CD4-positive, alpha-beta T cell (primary cell): ENCODE data around the gene AVPR2. TPM values are rescaled to one million over a fixed set of nuclear protein-coding genes. Genes with fewer than 3 reads are reported as not detected.

ENCODE experiments used
- ATAC-seq: fragments of 200-7000 bp; cut with Tn5 transposase; one replicate; pipeline ENCODE4 v1.10.0; 2022; ENCODE audit warnings: mild to moderate bottlenecking; ENCODE audit not compliant: poor library complexity
- CTCF ChIA-PET: fragments of 350-600 bp; sonication (Branson Sonifier 250); formaldehyde crosslinking; loops from one replicate; lab custom pipeline; 2021; ENCODE audit warnings: antibody characterized with exemption, inconsistent platforms; lab: Charles Lee
- POLR2A ChIA-PET: fragments of 350-600 bp; sonication (Branson Sonifier 250); formaldehyde crosslinking; loops from one replicate; lab custom pipeline; 2021; ENCODE audit warnings: antibody characterized with exemption, inconsistent platforms; lab: Charles Lee
- DNase-seq, 14 experiments: peaks; one replicate each; pipeline ENCODE4 v3.0.0-alpha.2; 2013 to 2020; ENCODE audit warnings: mixed read lengths in 2 of 14
- H3K27ac ChIP-seq, 2 donors: one replicate each; pipeline versions ENCODE4 v1.5.1 to v1.7.0; 2013; ENCODE audit warnings: low read length in 2 of 2, low read depth in 1 of 2, mild to moderate bottlenecking in 1 of 2
- H3K27me3 ChIP-seq, 2 experiments: 1 replicate in 1 of 2; 2 replicates in 1 of 2; pipeline versions ENCODE4 v1.6.1 to v1.7.0; 2013; ENCODE audit warnings: low read length in 2 of 2, control low read depth in 1 of 2, mild to moderate bottlenecking in 1 of 2, moderate library complexity in 1 of 2; ENCODE audit not compliant: insufficient read depth in 2 of 2, control insufficient read depth in 1 of 2
- H3K36me3 ChIP-seq: one replicate; pipeline ENCODE4 v1.6.1; 2013; ENCODE audit warnings: low read length, control low read depth; ENCODE audit not compliant: insufficient read depth
- H3K4me1 ChIP-seq: one replicate; pipeline ENCODE4 v1.6.1; 2013; ENCODE audit warnings: low read length, control low read depth; ENCODE audit not compliant: insufficient read depth
- H3K4me3 ChIP-seq: one replicate; pipeline ENCODE4 v1.5.1; 2013; ENCODE audit warnings: mild to moderate bottlenecking, low read length, moderate library complexity
- H3K9me3 ChIP-seq, 2 experiments: 1 replicate in 1 of 2; 2 replicates in 1 of 2; pipeline versions ENCODE4 v1.6.1 to v1.7.0; 2013; ENCODE audit warnings: low read length in 2 of 2, mild to moderate bottlenecking in 2 of 2, control low read depth in 1 of 2, moderate library complexity in 1 of 2; ENCODE audit not compliant: control insufficient read depth in 1 of 2, insufficient read depth in 1 of 2
- H3K27ac Mint-ChIP-seq: one replicate; pipeline ENCODE4 v1.8.0; 2020; ENCODE audit warnings: mixed read lengths
- H3K27me3 Mint-ChIP-seq: one replicate; pipeline ENCODE4 v1.8.0; 2021; ENCODE audit warnings: mixed read lengths
- H3K36me3 Mint-ChIP-seq: one replicate; pipeline ENCODE4 v1.8.0; 2021; ENCODE audit warnings: low read depth, mixed read lengths
- H3K4me1 Mint-ChIP-seq: one replicate; pipeline ENCODE4 v1.8.0; 2021; ENCODE audit warnings: low read depth, mixed read lengths
- H3K4me3 Mint-ChIP-seq: one replicate; pipeline ENCODE4 v1.8.0; 2020; ENCODE audit warnings: mild to moderate bottlenecking, mixed read lengths
- H3K9me3 Mint-ChIP-seq: one replicate; pipeline ENCODE4 v1.8.0; 2020; ENCODE audit warnings: mixed read lengths
- intact Hi-C, 2 experiments: fragments of 100-400 bp; cut with DNase I in 1 of 2; cut with micrococcal nuclease in 1 of 2; formaldehyde crosslinking; loops; one replicate each; pipeline versions ENCODE4 v1.15.1 to v1.9.0; 2023 to 2025; cut with DNase I, micrococcal nuclease
- total RNA-seq, 174 experiments: library from RNA in 2 of 174; stranded (reverse) in 2 of 174; gene quantifications; one replicate each; pipeline ENCODE4 v1.2.3 and lab custom pipeline; 2021 to 2026
- TF ChIP-seq, protein P1 (sequence below): fragments of 200-600 bp; IDR thresholded peaks from one replicate; pipeline ENCODE4 v1.8.0; 2022; ENCODE audit warnings: antibody characterized with exemption, mild to moderate bottlenecking

The AVPR2 gene
- total RNA-seq, 2 experiments from 2014 or later = not detected

DNA sequence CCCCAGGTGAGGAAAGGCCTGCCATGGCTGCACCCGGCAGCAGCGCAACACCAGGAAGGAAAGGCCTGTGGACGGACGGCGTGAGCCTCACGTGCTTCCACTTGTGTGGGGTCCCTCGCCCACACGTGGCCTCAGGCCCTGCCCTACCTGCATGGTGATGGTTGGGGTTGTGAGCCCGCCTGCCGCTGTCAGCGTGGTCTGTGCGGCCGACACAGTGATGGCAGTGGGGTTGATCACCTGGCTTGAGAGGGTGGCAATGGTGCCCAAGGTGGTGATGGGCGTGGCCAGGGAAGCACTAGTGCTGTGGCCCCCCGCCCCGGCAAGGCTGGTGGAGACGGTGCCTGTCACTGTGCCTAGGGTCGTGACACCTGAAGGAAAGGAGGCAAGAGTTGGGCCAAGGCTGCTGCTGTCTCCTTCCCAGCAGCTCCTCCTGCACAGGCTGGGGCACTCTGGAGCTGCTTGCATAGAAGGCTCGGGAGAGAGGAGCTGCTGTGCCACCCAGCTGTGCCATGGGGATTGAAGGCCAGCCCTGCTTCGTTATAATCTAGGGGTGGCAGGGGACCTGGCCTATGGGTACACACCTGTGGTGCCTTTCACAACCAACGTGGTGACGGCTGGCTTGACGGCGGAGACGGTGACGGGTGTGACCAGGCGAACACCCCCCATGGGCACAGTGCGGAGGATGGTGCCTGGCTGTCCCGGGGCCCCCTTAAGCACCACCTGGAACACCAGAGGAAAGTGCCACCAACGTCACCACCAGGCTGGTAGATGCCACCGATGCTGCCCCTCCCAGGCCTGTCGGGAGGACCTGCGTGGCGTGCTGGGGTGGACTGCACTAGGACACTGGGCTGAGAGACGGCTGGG lies 51.8 kb downstream of the AVPR2 start:
- TF ChIP-seq, protein P1, sequence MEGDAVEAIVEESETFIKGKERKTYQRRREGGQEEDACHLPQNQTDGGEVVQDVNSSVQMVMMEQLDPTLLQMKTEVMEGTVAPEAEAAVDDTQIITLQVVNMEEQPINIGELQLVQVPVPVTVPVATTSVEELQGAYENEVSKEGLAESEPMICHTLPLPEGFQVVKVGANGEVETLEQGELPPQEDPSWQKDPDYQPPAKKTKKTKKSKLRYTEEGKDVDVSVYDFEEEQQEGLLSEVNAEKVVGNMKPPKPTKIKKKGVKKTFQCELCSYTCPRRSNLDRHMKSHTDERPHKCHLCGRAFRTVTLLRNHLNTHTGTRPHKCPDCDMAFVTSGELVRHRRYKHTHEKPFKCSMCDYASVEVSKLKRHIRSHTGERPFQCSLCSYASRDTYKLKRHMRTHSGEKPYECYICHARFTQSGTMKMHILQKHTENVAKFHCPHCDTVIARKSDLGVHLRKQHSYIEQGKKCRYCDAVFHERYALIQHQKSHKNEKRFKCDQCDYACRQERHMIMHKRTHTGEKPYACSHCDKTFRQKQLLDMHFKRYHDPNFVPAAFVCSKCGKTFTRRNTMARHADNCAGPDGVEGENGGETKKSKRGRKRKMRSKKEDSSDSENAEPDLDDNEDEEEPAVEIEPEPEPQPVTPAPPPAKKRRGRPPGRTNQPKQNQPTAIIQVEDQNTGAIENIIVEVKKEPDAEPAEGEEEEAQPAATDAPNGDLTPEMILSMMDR = no peak
- ChIA-PET POLR2A (no interaction called here), CTCF (no interaction called here)
- H3K27me3 Mint-ChIP-seq = no peaks in the 10 kb centered on the region
- no peaks in the 10 kb centered on the region for H3K9me3 ChIP-seq
- ATAC-seq (no peak), DNase-seq (no peak)
- peaks cover 4% of the 10 kb centered on the region for H3K4me1 Mint-ChIP-seq
- H3K27me3 ChIP-seq = no peaks in the 10 kb centered on the region
- peaks cover 9% of the 10 kb centered on the region for H3K4me1 ChIP-seq
- no peak overlapping the region for H3K4me3 Mint-ChIP-seq
- H3K27ac Mint-ChIP-seq = no peak overlapping the region
- peaks cover 91% of the 10 kb centered on the region for H3K36me3 ChIP-seq
- intact Hi-C loops = no loop called here
- H3K36me3 Mint-ChIP-seq = peaks cover 52% of the 10 kb centered on the region
- H3K4me3 ChIP-seq = no peak overlapping the region
- H3K9me3 Mint-ChIP-seq = no peaks in the 10 kb centered on the region
- H3K27ac ChIP-seq = no peak overlapping the region

Other genes with a start within 250 kb of the AVPR2 start
- 1 to 10 TPM in 1 of 2 experiments, under 1 TPM in 1; 0.70 to 1.0 TPM for gene PNCK, start 230.9 kb upstream of the AVPR2 start, total RNA-seq
- gene SLC6A8, start 216.7 kb upstream of the AVPR2 start, total RNA-seq = under 1 TPM; 0.42 to 0.71 TPM
- 10 to 100 TPM; 42.1 to 43.1 TPM for gene BCAP31, start 180.3 kb upstream of the AVPR2 start, total RNA-seq
- 1 to 10 TPM; 8.6 to 9.2 TPM for gene ABCD1, start 179.8 kb upstream of the AVPR2 start, total RNA-seq
- gene PLXNB3, start 140.4 kb upstream of the AVPR2 start, total RNA-seq = not detected
- not detected for gene SRPK3, start 123.6 kb upstream of the AVPR2 start, total RNA-seq
- gene IDH3G, start 110.3 kb upstream of the AVPR2 start, total RNA-seq = 10 to 100 TPM; 46.8 to 47.3 TPM
- gene SSR4, start 110.0 kb upstream of the AVPR2 start, total RNA-seq = 100 to 1,000 TPM; 171 to 173 TPM
- 10 to 100 TPM; 24.8 to 26.8 TPM for gene PDZD4, start 74.1 kb upstream of the AVPR2 start, total RNA-seq
- 1 to 10 TPM in 1 of 2 experiments, under 1 TPM in 1; 0.89 to 1.2 TPM for gene L1CAM, start 18.5 kb upstream of the AVPR2 start, total RNA-seq
- gene ARHGAP4, start 21.6 kb downstream of the AVPR2 start, total RNA-seq = 100 to 1,000 TPM; 456 to 463 TPM
- gene NAA10, start 30.4 kb downstream of the AVPR2 start, total RNA-seq = 10 to 100 TPM; 41.5 to 42.0 TPM
- 1 to 10 TPM; 8.6 to 9.3 TPM for gene RENBP, start 40.0 kb downstream of the AVPR2 start, total RNA-seq
- 10 to 100 TPM; 45.9 to 50.2 TPM for gene HCFC1, start 67.1 kb downstream of the AVPR2 start, total RNA-seq
- gene TMEM187, start 68.1 kb downstream of the AVPR2 start, total RNA-seq = 1 to 10 TPM; 1.4 to 2.0 TPM
- gene IRAK1, start 115.2 kb downstream of the AVPR2 start, total RNA-seq = 10 to 100 TPM; 61.2 to 67.4 TPM
- gene MECP2, start 193.0 kb downstream of the AVPR2 start, total RNA-seq = 100 to 1,000 TPM; 120 to 133 TPM
- not detected for gene OPN1LW, start 239.6 kb downstream of the AVPR2 start, total RNA-seq